GM10847 (cell line): ENCODE results near the gene SLCO3A1.

Experiments
- POLR2A ChIP-seq: IDR thresholded peaks from 2 replicates; pipeline ENCODE4 v1.6.1; 2011; ENCODE audit not compliant: insufficient read length; ENCODE audit errors: extremely low read depth

Gene SLCO3A1

DNA sequence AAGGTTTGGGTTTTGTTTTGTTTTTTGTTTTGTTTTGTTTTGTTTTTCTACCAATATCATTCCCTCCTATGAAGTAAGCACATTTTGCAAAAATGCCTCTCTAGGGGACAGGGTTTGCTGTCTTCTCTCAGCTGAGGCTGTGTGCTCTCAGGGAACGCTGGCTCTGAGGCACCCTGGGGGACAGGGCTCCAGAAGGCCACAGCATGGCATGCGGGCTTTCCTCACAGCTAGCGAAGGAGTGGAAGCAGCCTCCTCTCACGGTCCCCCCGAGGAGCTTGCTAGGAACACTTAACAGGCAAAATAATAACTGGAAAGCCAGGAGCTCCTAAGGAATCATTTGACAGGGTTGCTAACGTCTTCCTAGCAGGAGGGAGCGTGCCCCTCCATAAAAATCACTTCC lies 312.5 kb downstream of the SLCO3A1 start:
- TF ChIP-seq POLR2A: no peak

DNA sequence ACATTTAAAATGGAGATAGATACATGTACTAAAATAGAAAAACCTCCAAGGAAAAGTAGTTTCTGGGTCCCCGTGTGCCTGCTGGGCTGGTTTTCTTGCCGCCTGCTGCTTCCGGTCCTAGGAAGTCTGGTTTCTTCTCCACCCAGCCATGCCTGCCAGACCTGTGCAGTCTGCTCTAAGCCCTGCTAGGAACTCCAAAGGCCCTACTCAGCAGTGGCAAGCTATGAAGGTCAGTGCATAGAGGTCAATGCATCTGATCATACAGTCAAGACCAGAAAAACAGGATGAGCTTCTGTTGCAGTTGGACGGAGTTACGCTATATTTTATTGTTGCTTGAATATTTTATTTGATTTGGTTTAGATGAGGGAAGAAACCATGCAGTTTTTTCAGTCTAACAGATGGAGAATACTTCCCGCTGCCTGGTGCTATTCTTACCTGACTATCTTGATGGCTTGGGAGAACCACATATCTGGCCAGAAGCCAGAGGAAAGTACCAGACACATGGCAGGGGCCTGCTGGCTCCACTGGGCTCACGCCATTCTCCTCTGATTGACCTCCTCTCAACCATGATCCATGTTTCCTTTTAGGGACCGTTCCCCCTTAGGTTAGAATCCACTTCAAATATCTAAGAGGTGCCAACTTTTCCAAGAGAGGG lies 313.4 kb downstream of the SLCO3A1 start:
- TF ChIP-seq POLR2A: no peak

- no peak for TF ChIP-seq POLR2A
Observed at GRCh38 chr15:92167451-92167850, 313.9 kb downstream of the SLCO3A1 start.

DNA sequence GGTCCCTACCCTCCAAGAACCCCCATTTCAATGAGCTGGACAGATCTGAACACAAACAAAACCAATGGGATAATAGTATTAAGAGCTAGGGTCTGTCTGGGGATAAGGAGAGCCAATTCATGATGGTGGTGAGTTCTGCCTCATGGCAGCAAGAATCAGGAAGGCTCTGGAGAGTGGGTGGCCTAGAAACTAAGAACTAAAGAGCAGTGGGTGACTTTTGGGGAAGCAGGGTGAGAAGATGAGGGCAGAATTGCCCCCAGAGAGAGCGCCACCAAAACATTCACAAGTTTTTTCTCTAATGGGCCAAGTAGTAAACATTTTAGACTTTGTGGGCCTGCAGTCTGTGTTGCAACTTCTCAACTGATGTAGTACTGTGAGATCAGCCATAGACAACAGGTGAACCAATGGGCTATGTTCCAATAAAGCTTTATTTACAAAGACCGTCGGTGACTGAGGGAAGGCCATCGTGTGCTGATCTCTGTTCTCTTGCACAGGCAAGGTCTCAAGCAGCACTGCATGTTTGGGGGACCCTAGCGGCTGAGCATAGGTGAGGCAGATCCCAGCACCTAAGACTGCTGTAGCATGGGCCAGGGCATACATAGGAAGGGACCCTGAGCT lies 314.7 kb downstream of the SLCO3A1 start:
- TF ChIP-seq POLR2A: no peak

DNA sequence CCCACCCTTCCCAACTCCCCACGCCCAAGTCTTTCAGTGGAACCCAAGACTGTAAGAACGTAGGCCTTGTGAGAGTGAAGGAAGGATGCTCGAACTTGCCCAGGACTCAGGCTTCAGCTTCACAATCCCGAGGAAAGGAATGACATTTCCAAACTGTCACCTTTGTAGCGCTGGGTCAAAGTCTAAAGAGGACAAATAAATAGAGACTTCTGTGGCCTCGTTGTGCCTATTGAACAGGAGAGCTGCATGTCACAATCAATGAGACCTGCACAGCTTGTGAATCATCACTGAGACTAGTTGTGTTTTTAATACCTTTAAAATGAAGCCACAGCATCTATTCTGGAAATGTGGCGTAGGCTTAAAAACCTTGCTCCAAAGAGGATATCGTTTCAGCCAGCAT lies 317.4 kb downstream of the SLCO3A1 start:
- TF ChIP-seq POLR2A: no peak

DNA sequence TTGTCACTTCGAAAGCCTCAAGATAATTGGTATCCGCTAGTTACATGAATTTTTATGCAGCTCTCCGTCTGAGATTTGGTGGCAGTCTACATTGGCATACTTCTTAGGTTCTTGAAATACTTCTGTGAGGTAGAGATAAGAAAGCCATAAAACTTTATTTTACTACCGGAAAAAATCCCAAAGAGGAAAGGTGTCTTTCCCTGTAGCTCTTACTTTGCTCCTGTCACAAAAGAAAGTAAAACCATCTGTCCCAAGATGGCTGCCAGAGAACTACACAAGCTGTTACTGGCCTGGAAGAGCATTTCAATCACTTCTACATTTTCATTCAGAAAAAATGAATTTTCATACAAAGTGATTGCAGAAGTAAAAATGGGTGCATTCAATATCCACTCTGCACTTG lies 325.4 kb downstream of the SLCO3A1 start:
- no peak for TF ChIP-seq POLR2A

DNA sequence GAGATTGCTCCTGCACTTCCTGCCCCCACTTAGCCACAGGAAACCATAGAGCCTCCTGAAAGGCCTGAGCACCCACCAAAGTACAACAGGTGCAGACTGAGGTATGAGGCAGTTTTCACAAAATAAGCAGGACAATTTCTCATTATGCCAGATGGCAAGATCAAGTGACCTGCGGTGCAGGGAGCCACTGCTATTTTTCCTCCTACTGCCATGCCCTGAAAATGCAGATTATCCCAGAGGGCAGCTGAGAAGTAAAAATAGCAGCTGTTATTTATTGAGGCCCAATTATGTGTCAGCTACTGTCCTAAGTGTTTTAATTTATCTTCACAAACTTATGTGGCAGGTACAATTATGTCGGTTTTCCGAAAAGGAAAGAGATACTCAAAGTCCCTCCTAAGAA lies 330.6 kb downstream of the SLCO3A1 start:
- no peak for TF ChIP-seq POLR2A

DNA sequence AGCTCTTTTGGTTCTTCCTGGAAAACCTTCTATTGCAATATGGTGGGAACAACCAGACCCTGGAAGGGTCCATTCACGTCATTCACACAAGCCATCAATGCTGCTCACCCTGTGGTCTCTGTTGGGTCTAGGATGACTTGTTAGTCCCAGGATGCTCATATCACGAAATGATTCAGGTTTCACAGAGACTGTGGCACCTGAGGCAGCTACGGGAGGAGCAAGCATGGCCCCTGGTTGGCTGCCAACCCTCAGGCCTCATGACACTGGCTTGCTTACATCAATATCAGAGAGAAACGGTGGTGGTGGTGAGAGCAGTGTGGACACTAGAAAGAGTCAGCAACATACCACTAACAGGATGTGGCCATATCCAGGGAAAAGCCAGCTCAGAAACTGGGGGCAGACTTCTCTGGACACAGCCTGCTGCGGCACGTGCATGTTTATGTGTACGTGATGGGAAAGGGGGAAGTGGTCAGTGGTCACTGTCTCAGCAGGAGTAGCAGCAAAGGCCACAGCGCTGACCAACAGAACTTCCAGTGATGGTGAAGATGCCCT lies 331.2 kb downstream of the SLCO3A1 start:
- no peak for TF ChIP-seq POLR2A

DNA sequence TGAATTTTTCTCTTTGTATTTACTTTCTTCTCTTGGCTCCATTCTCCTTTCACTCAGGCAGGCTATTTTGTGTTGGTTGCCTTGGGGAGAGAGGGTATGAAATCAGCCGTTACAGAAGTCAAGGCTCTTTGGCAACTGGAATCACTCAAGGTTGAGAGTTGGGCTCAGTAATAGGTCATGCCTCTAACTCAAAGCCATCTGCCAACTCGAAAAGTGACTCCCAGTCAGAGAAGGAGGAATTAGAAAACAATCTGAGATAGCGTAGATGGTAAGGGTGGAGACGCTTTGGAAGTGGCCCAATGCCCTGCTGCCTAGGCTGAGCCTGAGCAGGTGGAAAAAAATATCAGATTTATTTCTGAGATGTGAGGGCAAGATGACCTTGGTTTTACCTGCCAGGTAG lies 334.5 kb downstream of the SLCO3A1 start:
- no peak for TF ChIP-seq POLR2A

GRCh38 chr15:92189166-92189565 lies 335.7 kb downstream of the SLCO3A1 start:
- TF ChIP-seq POLR2A: no peak

DNA sequence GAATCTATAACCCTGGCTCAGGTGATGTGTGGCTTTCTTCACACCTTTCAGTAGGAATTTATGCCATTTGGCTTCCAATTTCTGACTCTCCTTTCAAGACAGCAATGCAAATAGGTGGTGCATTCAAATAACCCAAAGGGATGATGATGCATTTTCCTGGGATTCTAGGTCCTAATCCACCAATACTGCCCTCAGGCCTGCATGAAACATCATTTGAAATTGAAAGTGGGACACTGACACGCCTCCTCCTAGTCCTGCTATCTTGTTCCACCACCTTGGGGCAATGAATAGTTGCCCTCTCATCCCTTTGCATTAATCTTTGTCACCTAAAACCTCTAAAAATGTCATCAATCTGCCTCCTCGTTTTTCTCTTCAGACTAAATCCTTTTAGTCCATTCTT lies 341.7 kb downstream of the SLCO3A1 start:
- no peak for TF ChIP-seq POLR2A

- no peak for TF ChIP-seq POLR2A
Observed at GRCh38 chr15:92196342-92196741, 342.8 kb downstream of the SLCO3A1 start.

DNA sequence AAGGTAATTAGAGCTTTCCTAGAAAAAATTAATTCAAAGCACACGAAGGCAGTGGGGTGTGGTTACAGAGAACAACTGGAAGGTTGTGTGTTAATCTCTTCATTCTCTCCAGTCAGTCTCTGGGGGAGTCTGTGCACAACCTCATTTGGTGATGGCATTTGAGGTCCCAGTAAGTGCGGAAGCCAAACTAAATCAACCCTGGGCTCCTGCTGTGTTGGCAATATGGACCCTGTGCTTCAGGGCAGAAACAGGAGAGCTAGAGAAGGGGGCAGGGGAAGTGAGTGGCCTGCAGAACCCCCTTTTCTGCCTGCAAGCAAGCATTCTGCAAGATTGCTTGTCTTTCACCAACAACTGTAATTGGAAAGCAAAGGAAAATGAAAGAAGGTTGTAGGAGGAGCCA lies 344.2 kb downstream of the SLCO3A1 start:
- no peak for TF ChIP-seq POLR2A

DNA sequence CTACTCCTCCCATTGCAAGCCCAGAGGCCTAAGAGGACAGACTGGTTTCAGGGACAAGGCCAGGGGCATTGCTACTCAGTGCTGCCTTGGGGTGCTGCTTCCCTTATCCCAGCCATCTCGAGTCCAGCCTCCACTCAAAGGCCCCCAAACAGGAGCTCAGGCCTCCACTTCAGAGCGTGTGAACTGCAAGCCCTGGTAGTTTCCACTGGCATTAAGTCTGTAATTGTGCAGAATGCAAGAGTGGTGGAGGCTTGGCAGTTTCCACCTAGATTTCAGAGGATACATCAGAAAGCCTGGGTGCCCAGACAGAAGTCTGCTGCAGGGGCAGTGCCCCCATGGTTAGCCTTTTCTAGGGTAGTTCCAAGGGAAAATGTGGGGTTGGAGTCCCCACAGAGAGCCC lies 347.4 kb downstream of the SLCO3A1 start:
- TF ChIP-seq POLR2A: no peak

DNA sequence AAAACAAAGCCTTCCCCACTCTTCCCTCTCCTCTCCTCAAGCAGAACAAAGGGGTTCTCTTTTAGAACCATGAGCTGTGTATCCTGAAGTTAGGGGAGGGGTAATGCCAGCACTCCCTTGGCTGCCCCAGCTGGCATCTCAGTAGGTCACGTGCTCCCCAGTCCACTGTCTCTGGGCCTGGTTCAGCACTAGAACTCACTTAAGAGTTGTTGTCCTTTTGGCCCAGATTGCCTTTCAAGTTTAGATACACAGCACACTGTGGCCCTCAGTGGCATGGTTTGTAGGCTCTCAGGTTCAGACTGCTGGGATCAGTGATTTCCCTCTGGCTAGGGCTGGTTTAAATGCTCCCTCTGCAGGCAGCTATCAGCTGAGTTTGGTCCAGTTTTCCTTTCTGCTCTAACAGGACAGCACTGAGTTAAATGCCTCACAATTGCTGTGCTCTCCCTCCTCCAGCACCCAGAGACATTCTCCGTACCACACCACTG lies 351.8 kb downstream of the SLCO3A1 start:
- TF ChIP-seq POLR2A: no peak
